Glutamatergic neuron (in vitro differentiated cells): ENCODE data around the gene ADGRF4. TPM values are rescaled to one million over a fixed set of nuclear protein-coding genes. Genes with fewer than 3 reads are reported as not detected.

Source experiments
- DNase-seq: peaks from one replicate; pipeline ENCODE4 v3.0.0; 2022
- H3K27ac Mint-ChIP-seq: one replicate; pipeline ENCODE4 v1.8.0; 2020; ENCODE audit warnings: mild to moderate bottlenecking, mixed read lengths, inconsistent platforms; ENCODE audit not compliant: unreplicated experiment
- H3K27me3 Mint-ChIP-seq: one replicate; pipeline ENCODE4 v1.8.0; 2020; ENCODE audit warnings: mild to moderate bottlenecking, moderate library complexity, mixed read lengths, inconsistent platforms; ENCODE audit not compliant: unreplicated experiment
- H3K36me3 Mint-ChIP-seq: one replicate; pipeline ENCODE4 v1.8.0; 2020; ENCODE audit warnings: mild to moderate bottlenecking, mixed read lengths, inconsistent platforms; ENCODE audit not compliant: unreplicated experiment
- H3K4me1 Mint-ChIP-seq: one replicate; pipeline ENCODE4 v1.8.0; 2020; ENCODE audit warnings: mild to moderate bottlenecking, low read depth, mixed read lengths, inconsistent platforms; ENCODE audit not compliant: unreplicated experiment
- H3K4me3 Mint-ChIP-seq: one replicate; pipeline ENCODE4 v1.8.0; 2020; ENCODE audit warnings: mild to moderate bottlenecking, mixed read lengths, inconsistent platforms; ENCODE audit not compliant: unreplicated experiment
- H3K9me3 Mint-ChIP-seq: one replicate; pipeline ENCODE4 v1.8.0; 2020; ENCODE audit warnings: mild to moderate bottlenecking, moderate library complexity, mixed read lengths, inconsistent platforms; ENCODE audit not compliant: unreplicated experiment
- total RNA-seq: library from RNA; stranded (reverse); fragmentation: NEBNext Ultra II Directional; extraction: Animal tissue kit (Norgen Biotek cat#: 25700); gene quantifications from one replicate; pipeline ENCODE4 v1.2.1, GENCODE V29; 2021; ENCODE audit not compliant: unreplicated experiment
- TF ChIP-seq, protein P1 (sequence below): fragments of 200-600 bp; sonication (generic); IDR thresholded peaks from one replicate; pipeline ENCODE4 v1.5.0; 2021; ENCODE audit not compliant: partially characterized antibody, unreplicated experiment

ADGRF4 gene
- total RNA-seq, 1 donor from 2014 or later: not detected

DNA sequence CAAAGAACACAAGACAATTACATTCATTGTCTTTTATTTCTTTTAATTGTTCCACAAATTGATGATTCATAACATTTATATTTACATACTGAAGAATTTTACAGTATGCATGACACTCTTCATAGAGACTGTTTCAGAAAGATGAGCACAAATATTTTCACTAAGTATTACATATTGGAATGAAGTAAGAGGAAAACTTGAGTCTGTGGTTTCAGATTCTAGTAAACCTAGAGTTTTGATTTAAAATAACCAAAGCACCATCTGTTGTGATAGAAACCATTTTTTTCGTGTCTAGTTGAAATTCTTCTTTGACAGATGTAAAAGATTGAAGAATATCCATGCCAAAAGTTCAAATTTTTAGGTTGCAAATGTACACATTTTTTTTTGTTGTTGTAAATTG, 51.4 kb downstream of the ADGRF4 start:
- H3K4me1 Mint-ChIP-seq: no peaks in the 10 kb centered on the region
- TF ChIP-seq, protein P1, sequence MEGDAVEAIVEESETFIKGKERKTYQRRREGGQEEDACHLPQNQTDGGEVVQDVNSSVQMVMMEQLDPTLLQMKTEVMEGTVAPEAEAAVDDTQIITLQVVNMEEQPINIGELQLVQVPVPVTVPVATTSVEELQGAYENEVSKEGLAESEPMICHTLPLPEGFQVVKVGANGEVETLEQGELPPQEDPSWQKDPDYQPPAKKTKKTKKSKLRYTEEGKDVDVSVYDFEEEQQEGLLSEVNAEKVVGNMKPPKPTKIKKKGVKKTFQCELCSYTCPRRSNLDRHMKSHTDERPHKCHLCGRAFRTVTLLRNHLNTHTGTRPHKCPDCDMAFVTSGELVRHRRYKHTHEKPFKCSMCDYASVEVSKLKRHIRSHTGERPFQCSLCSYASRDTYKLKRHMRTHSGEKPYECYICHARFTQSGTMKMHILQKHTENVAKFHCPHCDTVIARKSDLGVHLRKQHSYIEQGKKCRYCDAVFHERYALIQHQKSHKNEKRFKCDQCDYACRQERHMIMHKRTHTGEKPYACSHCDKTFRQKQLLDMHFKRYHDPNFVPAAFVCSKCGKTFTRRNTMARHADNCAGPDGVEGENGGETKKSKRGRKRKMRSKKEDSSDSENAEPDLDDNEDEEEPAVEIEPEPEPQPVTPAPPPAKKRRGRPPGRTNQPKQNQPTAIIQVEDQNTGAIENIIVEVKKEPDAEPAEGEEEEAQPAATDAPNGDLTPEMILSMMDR: no peak
- no peaks in the 10 kb centered on the region for H3K9me3 Mint-ChIP-seq
- H3K4me3 Mint-ChIP-seq: no peak overlapping the region
- H3K27me3 Mint-ChIP-seq: no peaks in the 10 kb centered on the region
- H3K27ac Mint-ChIP-seq: no peak overlapping the region
- no peak for DNase-seq
- H3K36me3 Mint-ChIP-seq: peaks cover 6% of the 10 kb centered on the region

DNA sequence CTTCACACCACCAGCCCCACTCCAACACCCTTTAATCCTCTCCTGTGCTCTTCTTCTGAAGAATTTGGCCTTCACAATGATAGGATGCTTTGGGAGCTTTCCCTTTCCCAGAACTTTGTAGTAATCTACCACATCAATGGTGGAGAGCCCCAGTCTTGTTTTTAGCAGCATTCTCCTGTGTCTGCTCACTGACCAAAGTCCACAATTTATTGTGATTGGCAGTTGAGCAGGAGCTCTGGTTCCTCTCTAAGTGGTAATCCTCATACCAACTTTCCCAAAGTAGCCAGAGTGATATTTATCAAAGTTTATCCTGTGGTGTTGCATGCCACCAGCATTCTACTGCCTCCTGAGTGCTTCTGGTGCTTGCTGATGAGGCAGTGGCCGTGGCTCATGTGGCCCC, 54.4 kb downstream of the ADGRF4 start:
- H3K27ac Mint-ChIP-seq: no peak overlapping the region
- H3K27me3 Mint-ChIP-seq: no peaks in the 10 kb centered on the region
- no peaks in the 10 kb centered on the region for H3K9me3 Mint-ChIP-seq
- TF ChIP-seq, protein P1: no peak
- no peak for DNase-seq
- H3K4me3 Mint-ChIP-seq: no peak overlapping the region
- H3K36me3 Mint-ChIP-seq: peaks cover 6% of the 10 kb centered on the region
- no peaks in the 10 kb centered on the region for H3K4me1 Mint-ChIP-seq

DNA sequence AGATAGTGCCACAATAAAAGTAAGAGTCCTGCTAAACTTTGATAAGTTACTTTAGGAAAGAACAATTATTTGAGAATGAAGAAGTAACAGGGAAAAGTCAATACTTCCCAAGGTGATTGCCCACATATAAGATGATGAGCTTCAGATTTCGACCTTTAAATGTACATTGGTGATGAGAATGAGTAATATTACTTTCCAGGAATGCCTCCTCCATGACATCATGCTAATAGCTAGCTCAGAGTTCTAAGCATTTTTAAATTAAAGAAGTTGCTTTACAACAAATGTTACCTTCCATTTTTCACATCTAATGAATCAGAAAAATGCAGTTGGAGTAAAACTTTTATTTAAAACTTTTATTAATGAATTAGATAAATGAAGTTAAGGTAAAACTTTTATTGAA, 61.0 kb downstream of the ADGRF4 start:
- Mint-ChIP-seq H3K4me1 (no peaks in the 10 kb centered on the region), H3K27ac (no peak overlapping the region), H3K27me3 (no peaks in the 10 kb centered on the region), H3K4me3 (no peak overlapping the region), H3K36me3 (no peaks in the 10 kb centered on the region), H3K9me3 (no peaks in the 10 kb centered on the region)
- DNase-seq: no peak
- TF ChIP-seq, protein P1: no peak

DNA sequence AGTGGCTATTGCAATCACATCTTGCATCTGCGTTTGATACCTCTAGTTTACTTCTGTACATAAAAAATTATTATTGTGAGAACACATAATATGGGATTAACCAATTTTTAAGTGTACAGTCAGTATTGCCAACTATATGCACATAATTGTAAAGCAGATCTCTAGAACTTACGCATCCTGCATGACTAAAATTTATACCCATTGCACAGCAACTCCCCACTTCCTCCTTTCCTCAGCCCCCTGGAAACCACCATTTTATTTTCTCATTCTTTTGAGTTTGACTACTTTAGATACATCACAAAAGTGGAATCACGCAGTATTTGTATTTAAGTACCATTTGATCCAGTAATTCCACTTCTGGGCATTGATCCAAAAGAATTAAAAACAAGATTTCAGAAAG, 64.1 kb downstream of the ADGRF4 start:
- Mint-ChIP-seq H3K9me3 (no peaks in the 10 kb centered on the region), H3K4me1 (no peaks in the 10 kb centered on the region)

GRCh38 chr6:47766445-47766844, 68.1 kb downstream of the ADGRF4 start:
- H3K27me3 Mint-ChIP-seq: peaks cover 1% of the 10 kb centered on the region
- no peak overlapping the region for H3K27ac Mint-ChIP-seq
- DNase-seq: no peak
- H3K4me3 Mint-ChIP-seq: no peak overlapping the region
- no peaks in the 10 kb centered on the region for H3K36me3 Mint-ChIP-seq
- TF ChIP-seq, protein P1: no peak
- no peaks in the 10 kb centered on the region for H3K9me3 Mint-ChIP-seq
- H3K4me1 Mint-ChIP-seq: no peaks in the 10 kb centered on the region

More for the DNA sequence above, 64.1 kb downstream of the ADGRF4 start:
- H3K4me3 Mint-ChIP-seq: no peak overlapping the region
- DNase-seq: no peak
- H3K27me3 Mint-ChIP-seq: no peaks in the 10 kb centered on the region
- H3K27ac Mint-ChIP-seq: no peak overlapping the region
- H3K36me3 Mint-ChIP-seq: no peaks in the 10 kb centered on the region
- TF ChIP-seq, protein P1: no peak
